Memory B cell (primary cell): ENCODE results near the gene MSANTD1.

Experiments used
- ATAC-seq: fragments of 150-1000 bp; cut with Tn5 transposase; 2 replicates; pipeline ENCODE4 v1.10.0; 2021; ENCODE audit warnings: low read depth, mild to moderate bottlenecking, moderate library complexity
- DNase-seq, 2 donors: peaks; one replicate each; pipeline ENCODE4 v3.0.0; 2022; ENCODE audit warnings: low spot score in 2 of 2
- H3K27ac Mint-ChIP-seq: one replicate; pipeline ENCODE4 v1.8.0; 2022; ENCODE audit warnings: mild to moderate bottlenecking, moderate library complexity, mixed read lengths
- H3K27me3 Mint-ChIP-seq: one replicate; pipeline ENCODE4 v1.8.0; 2022; ENCODE audit warnings: mixed read lengths
- H3K36me3 Mint-ChIP-seq: one replicate; pipeline ENCODE4 v1.8.0; 2022; ENCODE audit warnings: mild to moderate bottlenecking, mixed read lengths
- H3K4me1 Mint-ChIP-seq: one replicate; pipeline ENCODE4 v1.8.0; 2022; ENCODE audit warnings: mixed read lengths
- H3K4me3 Mint-ChIP-seq: one replicate; pipeline ENCODE4 v1.8.0; 2022; ENCODE audit warnings: mild to moderate bottlenecking, moderate library complexity, mixed read lengths
- H3K9me3 Mint-ChIP-seq: one replicate; pipeline ENCODE4 v1.8.0; 2022; ENCODE audit warnings: mixed read lengths

The MSANTD1 gene

GRCh38 chr4:3304831-3305609 lies 56.1 kb downstream of the MSANTD1 start:
- Mint-ChIP-seq H3K9me3 (no peaks in the 10 kb centered on the region), H3K36me3 (peaks cover 2% of the 10 kb centered on the region), H3K27ac (no peak overlapping the region), H3K4me1 (peaks cover 23% of the 10 kb centered on the region), H3K4me3 (no peak overlapping the region), H3K27me3 (peaks cover 9% of the 10 kb centered on the region)
- ATAC-seq (no peak), DNase-seq (no peak)

GRCh38 chr4:3305610-3306371 lies 56.8 kb downstream of the MSANTD1 start:
- no peak overlapping the region for H3K27ac Mint-ChIP-seq
- no peak overlapping the region for H3K4me3 Mint-ChIP-seq
- peaks cover 2% of the 10 kb centered on the region for H3K36me3 Mint-ChIP-seq

More at GRCh38 chr4:3305610-3306371, 56.8 kb downstream of the MSANTD1 start:
- no peak for DNase-seq
- no peak for ATAC-seq
- H3K27me3 Mint-ChIP-seq, result peaks cover 9% of the 10 kb centered on the region
- no peaks in the 10 kb centered on the region for H3K9me3 Mint-ChIP-seq
- peaks cover 23% of the 10 kb centered on the region for H3K4me1 Mint-ChIP-seq
